Ovary (tissue), 3 donors: Measurements from ENCODE around the gene BACH2.

Experiments
- EP300 ChIP-seq: sonication (generic); formaldehyde crosslinking; IDR thresholded peaks from one replicate; pipeline ENCODE4 v1.6.1; 2017; ENCODE audit warnings: antibody characterized with exemption
- POLR2A ChIP-seq: fragments of 450-650 bp; IDR thresholded peaks from one replicate; pipeline ENCODE4 v1.6.1; 2017; ENCODE audit warnings: antibody characterized with exemption, mild to moderate bottlenecking, moderate library complexity
- TF ChIP-seq, protein P1 (sequence below), 3 donors: fragments of 450-650 bp in 2 of 3; fragments of 200-600 bp in 1 of 3; IDR thresholded peaks; one replicate each; pipeline versions ENCODE4 v1.5.1 to v1.8.0; 2016 to 2022; ENCODE audit warnings: antibody characterized with exemption in 3 of 3, mild to moderate bottlenecking in 1 of 3
- donor health status: DM: no; HTN: no; CAD: no.

DNA sequence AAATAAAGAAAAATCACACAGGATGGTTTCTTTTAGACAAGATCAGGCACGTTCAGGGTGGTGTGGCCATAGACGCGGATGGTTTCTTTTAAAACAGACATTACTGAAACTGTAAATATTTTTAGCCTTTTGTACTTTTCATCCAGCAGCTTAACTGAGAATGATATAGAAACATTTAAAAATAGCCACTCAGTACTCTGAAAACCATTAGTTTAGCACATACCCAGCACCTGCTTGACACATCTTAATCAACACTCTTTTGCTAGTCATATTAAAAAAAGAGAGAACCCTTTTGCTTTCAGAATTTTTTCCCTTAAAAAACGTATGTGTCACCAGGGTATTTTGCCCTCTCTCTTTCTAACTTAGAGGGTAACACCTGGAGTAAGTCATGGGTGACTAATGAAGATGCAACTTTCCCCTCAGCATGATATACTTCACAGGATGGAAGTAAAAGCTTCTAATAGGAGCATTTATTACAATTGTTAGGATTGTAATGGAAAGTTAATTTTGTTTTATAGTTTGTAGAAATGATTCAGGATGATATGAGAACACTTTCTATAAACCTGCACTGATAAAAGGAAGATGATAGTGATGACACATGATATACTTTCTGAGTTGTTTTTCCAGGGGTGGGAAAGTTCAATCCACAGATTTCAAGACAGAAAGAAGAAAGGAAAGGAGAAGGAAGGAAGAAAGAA is 45.2 kb downstream of the BACH2 start:
- TF ChIP-seq EP300 (no peak), POLR2A (no peak)
- TF ChIP-seq, protein P1, sequence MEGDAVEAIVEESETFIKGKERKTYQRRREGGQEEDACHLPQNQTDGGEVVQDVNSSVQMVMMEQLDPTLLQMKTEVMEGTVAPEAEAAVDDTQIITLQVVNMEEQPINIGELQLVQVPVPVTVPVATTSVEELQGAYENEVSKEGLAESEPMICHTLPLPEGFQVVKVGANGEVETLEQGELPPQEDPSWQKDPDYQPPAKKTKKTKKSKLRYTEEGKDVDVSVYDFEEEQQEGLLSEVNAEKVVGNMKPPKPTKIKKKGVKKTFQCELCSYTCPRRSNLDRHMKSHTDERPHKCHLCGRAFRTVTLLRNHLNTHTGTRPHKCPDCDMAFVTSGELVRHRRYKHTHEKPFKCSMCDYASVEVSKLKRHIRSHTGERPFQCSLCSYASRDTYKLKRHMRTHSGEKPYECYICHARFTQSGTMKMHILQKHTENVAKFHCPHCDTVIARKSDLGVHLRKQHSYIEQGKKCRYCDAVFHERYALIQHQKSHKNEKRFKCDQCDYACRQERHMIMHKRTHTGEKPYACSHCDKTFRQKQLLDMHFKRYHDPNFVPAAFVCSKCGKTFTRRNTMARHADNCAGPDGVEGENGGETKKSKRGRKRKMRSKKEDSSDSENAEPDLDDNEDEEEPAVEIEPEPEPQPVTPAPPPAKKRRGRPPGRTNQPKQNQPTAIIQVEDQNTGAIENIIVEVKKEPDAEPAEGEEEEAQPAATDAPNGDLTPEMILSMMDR (IDR thresholded peaks at IDR 0.05): no peak
